ENCODE measurements around the gene RASGEF1C.
"Not testable (repeated sequence)": the region's sequence is repeated elsewhere in the genome, so short reads cannot be mapped to it uniquely, and the experiment has no call there.

Gene RASGEF1C

DNA sequence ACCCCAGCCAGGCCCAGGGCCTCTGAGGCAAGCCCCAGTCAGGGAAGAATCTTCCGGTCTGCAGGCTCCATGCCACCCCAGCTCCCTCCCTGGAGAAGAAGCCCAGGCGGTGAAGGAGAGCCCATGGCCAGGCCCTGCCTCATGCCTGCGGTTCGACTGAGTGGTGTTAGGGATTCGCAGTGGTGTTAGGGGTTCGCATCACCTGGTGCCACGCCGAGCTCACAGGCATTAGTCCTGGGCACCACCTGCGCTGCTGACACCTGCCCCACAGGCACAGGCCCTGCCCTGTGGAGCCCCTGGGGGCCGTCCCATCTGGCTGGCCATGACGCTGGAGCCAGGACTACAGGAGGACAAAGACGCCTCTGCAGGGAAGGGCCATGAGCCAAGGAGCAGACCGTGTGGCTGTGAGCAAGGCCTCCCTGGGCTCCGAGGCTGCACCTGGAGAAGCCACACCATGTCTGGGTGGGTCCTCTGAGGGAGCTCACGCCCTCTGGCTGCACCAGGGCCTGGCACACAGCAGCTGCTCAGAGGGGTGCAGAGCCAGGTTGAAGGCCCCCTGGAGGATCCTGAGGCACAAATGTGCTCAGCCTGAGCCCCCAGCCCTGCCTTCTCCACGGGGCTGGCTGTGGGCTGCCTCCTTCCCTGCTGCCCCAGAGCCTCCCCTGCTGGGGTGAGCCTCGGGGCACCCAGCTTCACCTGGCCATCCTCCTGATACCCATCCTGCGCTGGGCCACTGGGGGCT lies 109.8 kb downstream of the RASGEF1C start:
- DNase-seq = no peak

DNA sequence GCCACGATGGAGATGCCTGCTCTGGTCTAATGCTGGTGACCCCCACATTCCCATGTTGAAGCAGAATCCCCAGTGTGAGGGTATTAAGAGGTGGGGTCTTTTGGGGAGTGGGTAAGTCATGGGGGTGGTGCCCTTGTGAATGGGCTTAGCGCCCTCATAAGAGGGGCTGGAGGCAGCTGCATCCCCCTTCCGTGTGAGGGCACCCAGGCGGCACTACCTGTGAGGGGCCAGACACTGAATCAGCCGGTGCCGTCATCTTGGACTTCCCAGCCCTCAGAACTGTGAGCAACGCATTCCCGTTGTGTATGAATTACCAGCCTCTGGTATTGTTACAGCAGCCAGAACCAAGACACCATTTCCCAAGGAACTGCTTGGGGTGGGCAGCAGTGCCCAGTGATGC lies 110.5 kb downstream of the RASGEF1C start:
- no peak for DNase-seq

DNA sequence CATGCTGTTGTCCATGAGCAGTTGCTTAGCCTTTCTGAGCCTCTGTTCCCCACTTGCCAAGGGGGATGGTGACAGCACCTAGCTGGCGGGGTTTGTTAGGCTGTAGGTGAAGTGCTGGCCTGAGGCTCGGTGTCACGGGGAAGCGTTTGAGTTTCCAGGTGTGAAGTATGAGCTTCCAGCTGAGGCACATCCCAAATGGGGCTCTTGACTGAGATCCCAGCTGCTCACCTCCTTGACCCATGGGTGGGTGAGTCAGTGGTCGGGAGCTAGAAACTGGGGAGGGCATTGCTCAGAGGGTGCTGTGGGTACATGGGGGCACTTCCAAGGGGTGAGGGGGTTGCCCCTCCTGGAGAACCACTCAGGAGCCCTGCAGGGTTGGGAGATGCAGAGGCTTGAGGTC lies 111.1 kb downstream of the RASGEF1C start:
- no peak for DNase-seq

DNA sequence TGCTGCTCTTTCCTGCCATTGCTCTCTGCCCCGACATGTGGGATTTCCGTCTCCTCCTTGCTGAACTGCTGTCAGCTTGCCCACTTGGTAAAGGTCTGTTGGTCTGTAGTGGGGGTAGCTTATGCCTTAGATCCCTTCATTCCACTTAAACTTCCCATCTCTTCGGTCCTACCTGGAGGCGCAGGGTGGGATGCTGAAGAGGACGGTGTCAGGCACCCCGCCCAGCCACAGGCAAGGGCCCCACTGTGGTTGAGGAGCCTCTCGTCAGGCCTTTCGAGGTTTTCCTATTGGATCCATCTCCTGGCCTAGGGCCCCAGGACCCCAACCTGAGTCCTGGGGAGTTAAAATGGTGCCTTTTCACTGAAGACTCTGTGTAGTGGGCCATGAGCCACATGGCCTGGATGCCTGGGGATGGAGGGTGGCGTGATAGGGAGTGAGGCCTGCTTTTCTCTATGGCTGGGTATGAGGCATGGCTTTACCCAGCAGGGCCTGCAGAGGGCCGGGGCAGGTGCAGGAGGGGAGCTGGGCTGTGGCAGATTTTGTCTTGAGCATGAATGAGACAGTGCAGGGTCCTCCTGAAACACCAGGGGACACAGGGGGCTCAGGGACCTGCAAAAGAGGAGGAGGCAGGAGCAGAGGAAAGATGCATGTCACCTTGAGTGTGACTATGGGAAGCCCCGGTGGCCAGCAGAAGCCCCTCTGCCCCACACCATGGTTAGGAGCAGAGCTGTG lies 111.7 kb downstream of the RASGEF1C start:
- no peak for DNase-seq

GRCh38 chr5:180096616-180097015 lies 112.4 kb downstream of the RASGEF1C start:
- no peak for DNase-seq

GRCh38 chr5:180095545-180095944 lies 113.5 kb downstream of the RASGEF1C start:
- DNase-seq = no peak

DNA sequence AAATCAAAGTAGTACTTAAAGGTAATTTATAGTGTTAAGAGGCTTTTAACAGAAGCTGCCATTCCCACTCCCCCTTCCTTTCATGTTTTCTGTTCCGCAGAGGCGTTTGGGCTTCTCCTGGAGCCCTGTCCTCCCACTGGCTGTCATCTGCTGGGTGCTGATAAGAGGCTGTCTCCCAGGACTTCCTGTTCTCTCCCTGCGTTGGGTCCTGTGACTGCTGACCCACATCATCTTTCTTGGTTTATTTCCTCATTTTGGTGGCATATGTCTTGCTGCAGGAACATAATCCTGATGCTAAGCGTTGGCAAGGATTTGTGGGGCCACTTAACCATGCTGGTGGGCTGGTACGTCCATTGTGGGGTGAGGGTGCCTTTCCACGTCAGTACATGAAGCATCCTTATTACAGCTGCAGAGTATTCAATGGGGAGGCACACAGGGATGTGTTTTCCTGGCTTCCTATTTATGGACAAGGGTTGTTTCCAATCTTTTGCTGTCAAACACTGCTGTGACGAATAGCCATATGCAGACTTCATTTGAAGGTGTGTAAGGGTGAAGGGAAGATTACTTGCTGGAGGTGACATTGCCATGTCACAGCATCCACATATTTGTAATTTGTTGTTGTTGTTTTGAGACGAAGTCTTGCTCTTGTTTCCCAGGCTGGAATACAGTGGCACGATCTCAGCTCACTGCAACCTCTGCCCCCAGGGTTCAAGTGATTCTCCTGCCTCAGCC lies 115.2 kb downstream of the RASGEF1C start:
- DNase-seq = no peak

DNA sequence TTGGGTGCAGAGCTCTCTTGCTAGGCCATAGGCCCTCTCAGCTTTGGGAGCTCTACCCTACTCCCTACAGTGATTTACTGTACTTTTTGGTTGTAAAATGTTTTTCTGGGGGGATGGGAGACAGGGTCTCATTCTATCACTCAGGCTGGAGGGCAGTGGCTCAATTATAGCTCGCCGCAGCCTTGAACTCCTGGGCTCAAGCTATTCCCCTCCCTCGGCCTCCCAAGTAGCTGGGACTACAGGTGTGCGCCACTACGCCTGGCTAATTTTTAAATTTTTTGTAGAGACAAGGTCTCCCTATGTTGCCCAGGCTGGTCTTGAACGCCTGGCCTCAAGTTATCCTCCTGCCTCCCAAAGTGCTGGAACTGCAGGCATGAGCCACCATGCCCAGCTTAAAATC lies 115.8 kb downstream of the RASGEF1C start:
- no peak for DNase-seq

- no peak for DNase-seq
These were observed 118.1 kb downstream of the RASGEF1C start for GRCh38 chr5:180090769-180091546.

DNA sequence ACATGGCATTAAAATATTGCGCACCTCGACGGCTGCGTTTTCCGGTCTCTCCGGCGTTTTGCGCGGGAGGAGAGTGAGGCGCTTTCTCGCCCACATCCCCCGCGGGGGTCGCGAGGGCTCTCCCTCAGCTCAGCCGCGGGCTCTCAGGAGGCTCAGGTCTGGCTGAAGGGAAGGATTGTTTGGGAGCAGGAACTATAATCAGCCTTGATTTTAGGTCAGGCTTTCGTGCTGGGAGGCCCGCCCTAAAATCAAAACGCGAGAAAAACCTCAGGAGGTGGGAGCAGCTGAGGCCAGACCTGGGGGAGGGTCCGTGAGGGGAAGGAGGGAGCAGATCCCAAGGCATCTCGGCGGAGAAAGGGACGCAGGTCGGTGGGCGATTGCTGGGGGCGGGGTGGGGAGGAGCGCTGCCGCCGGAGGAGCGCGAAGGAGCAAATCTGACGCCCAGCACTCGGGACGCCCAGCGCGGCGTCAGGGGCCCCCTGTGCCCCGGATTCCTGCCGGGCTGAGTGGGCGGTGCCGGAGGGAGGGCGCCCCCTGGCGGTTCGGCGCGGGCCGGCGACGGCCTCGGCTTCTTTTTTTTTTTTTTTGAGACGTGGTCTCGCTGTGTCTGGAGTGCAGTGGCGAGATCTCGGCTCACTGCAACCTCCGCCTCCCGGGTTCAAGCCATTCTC lies 118.8 kb downstream of the RASGEF1C start:
- peak; percentile 69 for DNase-seq

DNA sequence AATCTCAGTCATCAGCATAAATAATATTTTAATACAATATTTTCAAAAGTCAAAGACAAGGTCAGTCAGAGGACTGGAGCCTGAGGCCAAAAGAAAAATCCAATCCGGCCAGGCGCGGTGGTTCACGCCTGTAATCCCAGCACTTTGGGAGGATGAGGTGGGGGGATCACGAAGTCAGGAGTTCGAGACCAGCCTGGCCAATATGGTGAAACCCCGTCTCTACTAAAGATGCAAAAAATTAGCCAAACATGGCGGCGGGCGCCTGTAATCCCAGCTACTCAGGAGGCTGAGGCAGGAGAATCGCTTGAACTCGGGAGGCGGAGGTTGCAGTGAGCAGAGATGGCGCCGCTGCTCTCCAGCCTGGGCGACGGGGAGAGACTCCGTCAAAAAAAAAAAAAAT lies 119.4 kb downstream of the RASGEF1C start:
- not testable (repeated sequence) for DNase-seq

DNA sequence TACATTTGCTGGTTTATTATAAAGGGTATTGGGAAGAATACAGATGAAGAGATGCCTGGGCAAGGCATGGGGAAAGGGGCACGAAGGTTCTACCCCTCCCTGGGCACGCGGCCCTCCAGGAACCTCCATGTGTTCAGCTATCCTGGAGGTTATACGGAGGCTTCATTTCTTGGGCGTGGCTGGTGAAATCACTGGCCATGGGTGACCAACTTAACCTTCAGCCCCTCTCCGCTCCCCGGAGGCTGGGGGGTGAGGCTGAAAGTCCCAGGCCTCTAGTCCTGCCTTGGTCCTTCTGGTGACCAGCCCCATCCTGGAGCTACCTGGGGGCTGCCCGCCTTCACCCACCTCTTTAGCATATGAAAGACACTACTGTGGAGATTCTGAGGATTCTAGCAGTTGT lies 120.5 kb downstream of the RASGEF1C start:
- DNase-seq = no peak

GRCh38 chr5:180086816-180087399 lies 122.1 kb downstream of the RASGEF1C start:
- DNase-seq = no peak

DNA sequence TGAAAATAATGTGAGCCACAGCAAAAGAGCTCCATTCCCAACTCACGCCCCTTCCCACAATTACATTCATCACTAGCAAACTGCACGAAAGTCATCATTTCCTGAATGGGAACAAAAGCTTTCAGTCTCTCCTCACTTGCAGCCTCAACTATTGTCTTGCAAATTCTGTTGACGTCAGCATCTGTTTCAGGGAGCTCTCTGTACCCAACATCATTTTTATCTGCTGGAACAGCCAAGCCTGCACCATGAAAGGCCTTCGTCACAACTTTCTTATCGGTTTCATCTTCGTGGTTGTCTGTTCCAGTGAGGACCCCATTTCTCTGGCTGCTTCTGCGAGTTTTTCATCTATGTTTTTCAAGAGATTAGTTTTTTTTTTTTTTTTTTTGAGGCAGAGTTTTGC lies 123.2 kb downstream of the RASGEF1C start:
- no peak for DNase-seq

- DNase-seq = no peak
These were observed 124.1 kb downstream of the RASGEF1C start for GRCh38 chr5:180084638-180085561.

GRCh38 chr5:180083529-180084060 lies 125.4 kb downstream of the RASGEF1C start:
- DNase-seq = no peak

DNA sequence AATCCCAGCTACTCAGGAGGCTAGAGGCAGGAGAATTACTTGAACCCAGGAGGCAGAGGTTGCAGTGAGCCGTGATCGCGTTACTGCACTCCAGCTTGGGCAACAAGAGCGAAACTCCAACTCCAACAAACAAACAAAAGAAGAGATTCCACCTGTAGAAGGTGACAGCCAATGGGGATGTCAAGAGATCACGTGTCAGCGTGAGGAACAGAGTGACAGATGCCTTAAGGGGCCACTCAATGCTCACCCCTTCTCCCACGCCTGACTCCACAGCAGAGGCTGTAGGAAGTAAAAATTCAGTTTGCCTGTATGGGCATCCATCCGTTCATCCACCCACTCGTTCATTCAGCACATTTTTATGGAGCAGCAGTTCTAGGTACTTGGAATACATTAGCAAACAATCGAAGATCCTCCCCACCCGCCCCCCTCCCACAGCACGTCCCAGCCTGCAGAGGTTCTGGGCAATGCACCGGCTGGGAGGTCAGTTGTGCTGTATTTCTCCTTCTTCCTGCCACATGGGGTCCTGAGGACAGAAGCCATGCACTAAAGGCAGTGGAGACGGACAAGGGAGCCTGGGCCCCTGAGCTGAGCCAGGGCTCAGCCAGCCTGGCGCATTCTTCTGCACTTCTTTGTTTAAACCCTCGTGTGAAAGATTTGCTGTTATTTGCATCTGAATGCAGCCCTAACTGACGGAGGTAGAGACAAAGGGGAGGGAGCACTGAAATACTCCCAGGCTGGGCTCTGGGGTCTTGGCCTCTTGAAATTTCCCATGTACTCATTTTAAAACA lies 126.2 kb downstream of the RASGEF1C start:
- DNase-seq = no peak

- no peak for DNase-seq
These were observed 127.5 kb downstream of the RASGEF1C start for GRCh38 chr5:180081481-180081880.

GRCh38 chr5:180080486-180081280 lies 128.3 kb downstream of the RASGEF1C start:
- no peak for DNase-seq

Data from activated effector memory CD4-positive, alpha-beta T cell treated with Interleukin-2 at 50 U/mL for 16 hours (primary cell).